Measurements from ENCODE around the gene SFTA2.
"Not testable (repeated sequence)": the region's sequence is repeated elsewhere in the genome, so short reads cannot be mapped to it uniquely, and the experiment has no call there.

The SFTA2 gene

DNA sequence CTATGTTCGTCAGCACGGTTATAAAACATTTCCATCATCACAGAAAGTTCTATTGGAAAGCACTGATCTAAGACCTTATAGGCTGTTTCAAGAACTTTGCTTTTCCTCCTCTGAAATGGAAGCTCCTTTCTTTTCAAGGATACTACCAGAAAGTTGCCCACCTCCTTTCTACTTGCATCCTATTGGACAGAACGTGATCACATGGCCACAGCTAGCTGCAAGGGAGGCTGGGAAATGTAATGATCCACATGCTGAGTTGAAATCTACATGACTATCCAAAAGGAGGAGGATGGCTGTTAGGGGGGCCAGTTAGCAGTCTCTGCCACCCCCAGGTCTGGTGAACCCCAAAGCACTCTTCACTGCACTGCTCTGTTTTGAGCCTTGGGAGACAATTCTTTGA lies 3.3 kb downstream of the SFTA2 start:
- Mint-ChIP-seq H3K27me3 (no peaks in the 10 kb centered on the region), H3K27ac (no peak overlapping the region), H3K4me3 (no peak overlapping the region), H3K36me3 (peaks cover 13% of the 10 kb centered on the region), H3K9me3 (no peaks in the 10 kb centered on the region), H3K4me1 (no peaks in the 10 kb centered on the region)

- not testable (repeated sequence) for H3K27ac Mint-ChIP-seq, H3K9me3 Mint-ChIP-seq, H3K4me3 Mint-ChIP-seq, H3K27me3 Mint-ChIP-seq, H3K4me1 Mint-ChIP-seq
- peaks cover 15% of the 10 kb centered on the region for H3K36me3 Mint-ChIP-seq
Measured at GRCh38 chr6:30927080-30927479, 4.9 kb downstream of the SFTA2 start.

DNA sequence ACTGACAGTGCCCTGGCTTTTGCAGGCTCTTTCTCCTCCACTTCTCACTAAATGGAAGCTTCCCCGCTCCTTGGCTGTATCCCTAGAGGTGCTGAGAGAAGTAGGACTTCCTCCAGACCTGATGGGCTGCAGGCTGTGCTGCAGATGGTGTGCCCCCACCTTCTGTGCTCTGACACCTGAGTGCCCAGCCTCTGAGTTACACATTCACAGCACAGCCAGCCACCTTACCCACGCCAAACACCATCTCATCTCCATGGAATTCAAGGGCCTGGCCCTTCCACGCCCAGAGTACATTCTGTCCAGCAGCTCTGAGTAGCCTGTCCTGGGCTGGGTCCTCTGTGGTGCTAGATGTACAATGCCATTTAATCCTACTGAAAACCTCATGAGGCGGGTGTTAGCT lies 5.3 kb downstream of the SFTA2 start:
- Mint-ChIP-seq H3K27me3 (no peaks in the 10 kb centered on the region), H3K4me3 (no peak overlapping the region), H3K9me3 (no peaks in the 10 kb centered on the region), H3K36me3 (peaks cover 15% of the 10 kb centered on the region), H3K4me1 (no peaks in the 10 kb centered on the region), H3K27ac (no peak overlapping the region)

DNA sequence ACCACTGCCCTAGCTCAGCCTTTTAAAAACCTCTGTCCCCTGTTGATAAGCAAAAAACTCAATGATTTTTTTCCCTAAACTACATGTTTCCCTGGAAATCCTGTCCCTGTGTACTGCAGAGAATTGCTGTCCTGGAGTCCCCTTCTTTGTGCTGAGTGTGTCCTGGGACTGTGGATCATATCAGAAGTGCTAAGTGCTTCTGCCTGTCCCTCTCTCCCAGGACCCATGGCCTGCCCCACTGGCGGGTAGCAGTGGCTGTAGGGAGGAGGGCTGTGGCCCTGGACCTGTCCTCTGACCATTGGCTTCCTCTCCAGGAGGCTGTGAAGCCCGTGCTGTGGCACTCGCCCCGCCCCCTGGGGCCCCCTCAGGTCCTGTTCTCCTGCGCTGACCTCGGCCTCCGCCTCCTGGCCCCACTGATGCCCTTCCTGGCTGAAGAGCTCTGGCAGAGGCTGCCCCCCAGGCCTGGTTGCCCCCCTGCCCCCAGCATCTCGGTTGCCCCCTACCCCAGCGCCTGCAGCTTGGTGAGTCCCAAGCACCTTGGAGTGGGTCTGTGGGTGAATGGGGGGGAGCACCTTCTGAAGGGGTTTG lies 7.8 kb downstream of the SFTA2 start:
- H3K27me3 Mint-ChIP-seq, H3K27ac Mint-ChIP-seq, H3K4me1 Mint-ChIP-seq, H3K9me3 Mint-ChIP-seq, H3K4me3 Mint-ChIP-seq: not testable (repeated sequence)
- H3K36me3 Mint-ChIP-seq: peaks cover 20% of the 10 kb centered on the region

DNA sequence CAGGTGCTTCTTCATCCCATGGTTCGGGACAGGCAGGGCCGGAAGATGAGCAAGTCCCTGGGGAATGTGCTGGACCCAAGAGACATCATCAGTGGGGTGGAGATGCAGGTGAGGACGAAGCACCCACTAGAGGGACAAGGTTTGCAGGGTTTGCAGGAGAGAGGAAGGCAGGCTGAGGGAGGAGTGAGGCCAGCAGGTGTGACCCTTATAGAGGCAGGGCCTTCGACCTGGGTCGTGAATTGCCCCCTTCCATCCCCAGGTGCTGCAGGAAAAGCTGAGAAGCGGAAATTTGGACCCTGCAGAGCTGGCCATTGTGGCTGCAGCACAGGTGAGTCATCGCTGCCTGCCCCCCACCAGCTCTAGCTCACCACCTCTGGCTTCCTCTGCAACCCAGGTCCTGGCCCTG lies 9.5 kb downstream of the SFTA2 start:
- peaks cover 13% of the 10 kb centered on the region for H3K36me3 Mint-ChIP-seq
- no peaks in the 10 kb centered on the region for H3K27me3 Mint-ChIP-seq
- H3K4me1 Mint-ChIP-seq: no peaks in the 10 kb centered on the region
- no peak overlapping the region for H3K27ac Mint-ChIP-seq
- no peak overlapping the region for H3K4me3 Mint-ChIP-seq
- no peaks in the 10 kb centered on the region for H3K9me3 Mint-ChIP-seq

DNA sequence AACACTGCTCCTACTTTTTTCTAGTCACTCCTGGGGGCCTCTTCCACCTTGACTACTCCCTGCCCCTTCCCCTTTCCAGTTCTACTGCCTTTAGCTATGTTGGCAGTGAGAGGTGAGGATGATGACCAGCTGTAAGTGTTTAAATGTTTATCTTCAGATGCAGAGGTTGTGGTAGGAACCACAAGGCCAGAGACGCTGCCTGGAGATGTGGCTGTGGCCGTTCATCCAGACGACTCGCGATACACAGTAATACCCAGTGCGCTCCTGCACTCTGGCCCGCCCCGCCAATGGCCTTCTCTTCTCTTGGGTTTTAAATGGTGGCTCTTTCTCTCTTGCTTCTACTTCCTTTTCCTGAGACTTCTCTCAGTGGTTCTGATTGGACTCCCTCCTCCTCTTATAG lies 13.3 kb downstream of the SFTA2 start:
- Mint-ChIP-seq H3K27ac (no peak overlapping the region), H3K4me1 (peaks cover 24% of the 10 kb centered on the region), H3K36me3 (peaks cover 15% of the 10 kb centered on the region), H3K27me3 (no peaks in the 10 kb centered on the region), H3K4me3 (no peak overlapping the region), H3K9me3 (no peaks in the 10 kb centered on the region)

- H3K27ac Mint-ChIP-seq: no peak overlapping the region
- H3K9me3 Mint-ChIP-seq: no peaks in the 10 kb centered on the region
- H3K4me3 Mint-ChIP-seq: no peak overlapping the region
- peaks cover 16% of the 10 kb centered on the region for H3K36me3 Mint-ChIP-seq
- peaks cover 30% of the 10 kb centered on the region for H3K4me1 Mint-ChIP-seq
- H3K27me3 Mint-ChIP-seq: no peaks in the 10 kb centered on the region
Measured at GRCh38 chr6:30917487-30917886, 14.5 kb downstream of the SFTA2 start.

DNA sequence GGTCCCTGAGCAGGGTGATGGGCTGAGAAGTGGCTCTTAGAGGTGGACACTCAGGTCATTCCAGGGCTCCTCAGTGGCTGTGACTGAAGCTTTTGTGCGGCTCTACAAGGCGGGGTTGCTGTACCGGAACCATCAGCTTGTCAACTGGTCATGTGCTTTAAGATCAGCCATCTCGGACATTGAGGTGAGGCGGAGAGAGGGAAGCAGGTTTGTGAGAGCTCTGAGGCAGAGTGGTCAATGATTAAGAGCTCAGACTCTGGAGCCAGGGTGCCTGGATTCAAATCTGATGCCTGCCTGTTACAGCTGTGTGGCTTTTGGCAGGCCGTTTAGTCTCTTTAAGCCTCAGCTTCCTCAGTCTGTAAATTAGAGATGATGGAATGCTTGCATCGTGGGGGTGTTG lies 14.9 kb downstream of the SFTA2 start:
- Mint-ChIP-seq H3K4me3 (no peak overlapping the region), H3K9me3 (no peaks in the 10 kb centered on the region), H3K27ac (no peak overlapping the region), H3K4me1 (peaks cover 34% of the 10 kb centered on the region), H3K36me3 (peaks cover 19% of the 10 kb centered on the region), H3K27me3 (no peaks in the 10 kb centered on the region)

GRCh38 chr6:30915591-30915946 lies 16.4 kb downstream of the SFTA2 start:
- Mint-ChIP-seq H3K36me3 (peaks cover 27% of the 10 kb centered on the region), H3K4me3 (peak overlapping the region; percentile 88), H3K27ac (no peak overlapping the region), H3K9me3 (no peaks in the 10 kb centered on the region), H3K4me1 (peaks cover 42% of the 10 kb centered on the region), H3K27me3 (no peaks in the 10 kb centered on the region)

GRCh38 chr6:30914854-30915590 lies 16.9 kb downstream of the SFTA2 start:
- peaks cover 42% of the 10 kb centered on the region for H3K4me1 Mint-ChIP-seq
- H3K27ac Mint-ChIP-seq: peak overlapping the region; percentile 97
- no peaks in the 10 kb centered on the region for H3K9me3 Mint-ChIP-seq
- peaks cover 26% of the 10 kb centered on the region for H3K36me3 Mint-ChIP-seq
- peak overlapping the region; percentile 88 for H3K4me3 Mint-ChIP-seq
- no peaks in the 10 kb centered on the region for H3K27me3 Mint-ChIP-seq

- H3K27ac Mint-ChIP-seq: peak within 1 kb of the TSS; percentile 97
- H3K36me3 Mint-ChIP-seq: peaks cover 22% of the 10 kb centered on the region
- no peaks in the 10 kb centered on the region for H3K27me3 Mint-ChIP-seq
- H3K9me3 Mint-ChIP-seq: no peaks in the 10 kb centered on the region
- peaks cover 44% of the 10 kb centered on the region for H3K4me1 Mint-ChIP-seq
- H3K4me3 Mint-ChIP-seq: peak within 1 kb of the TSS; percentile 88
Measured at GRCh38 chr6:30914076-30914853, 17.7 kb downstream of the SFTA2 start, which contains the start of gene VARS2. Gene VARS2 (plus strand): TSS chr6:30914238. CDS start chr6:30914837, 599 bp downstream.

DNA sequence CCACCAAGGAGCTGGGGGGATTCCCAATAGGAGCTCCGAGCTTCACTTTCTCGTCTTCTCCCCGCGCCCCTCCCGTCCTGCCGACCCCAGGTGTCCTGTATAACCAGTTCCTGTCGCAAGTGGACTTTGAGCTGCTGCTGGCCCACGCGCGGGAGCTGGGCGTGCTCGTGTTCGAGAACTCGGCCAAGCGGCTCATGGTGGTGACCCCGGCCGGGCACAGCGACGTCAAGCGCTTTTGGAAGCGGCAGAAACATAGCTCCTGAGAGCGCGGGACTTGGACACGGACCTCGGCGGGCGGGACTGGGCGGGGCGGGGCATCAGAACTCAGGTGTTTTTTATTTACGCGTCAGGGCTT lies 18.3 kb downstream of the SFTA2 start:
- peak overlapping the region; percentile 88 for H3K4me3 Mint-ChIP-seq
- H3K27ac Mint-ChIP-seq: peak overlapping the region; percentile 35
- H3K9me3 Mint-ChIP-seq: no peaks in the 10 kb centered on the region
- H3K4me1 Mint-ChIP-seq: peaks cover 49% of the 10 kb centered on the region
- H3K36me3 Mint-ChIP-seq: peaks cover 22% of the 10 kb centered on the region
- no peaks in the 10 kb centered on the region for H3K27me3 Mint-ChIP-seq

- Mint-ChIP-seq H3K4me3 (peak overlapping the region; percentile 88), H3K27me3 (no peaks in the 10 kb centered on the region), H3K36me3 (peaks cover 20% of the 10 kb centered on the region), H3K9me3 (no peaks in the 10 kb centered on the region), H3K4me1 (peaks cover 57% of the 10 kb centered on the region), H3K27ac (no peak overlapping the region)
Measured at GRCh38 chr6:30912746-30913520, 19.0 kb downstream of the SFTA2 start.

- peaks cover 48% of the 10 kb centered on the region for H3K4me1 Mint-ChIP-seq
Measured at GRCh38 chr6:30910473-30910872, 21.5 kb downstream of the SFTA2 start.

GRCh38 chr6:30908700-30909099 lies 23.3 kb downstream of the SFTA2 start:
- H3K36me3 Mint-ChIP-seq: peaks cover 13% of the 10 kb centered on the region
- H3K27ac Mint-ChIP-seq: peak overlapping the region; percentile 76
- H3K9me3 Mint-ChIP-seq: no peaks in the 10 kb centered on the region
- H3K27me3 Mint-ChIP-seq: no peaks in the 10 kb centered on the region
- peak overlapping the region; percentile 100 for H3K4me3 Mint-ChIP-seq
- H3K4me1 Mint-ChIP-seq: peaks cover 40% of the 10 kb centered on the region

More at GRCh38 chr6:30910473-30910872, 21.5 kb downstream of the SFTA2 start:
- not testable (repeated sequence) for H3K4me3 Mint-ChIP-seq, H3K9me3 Mint-ChIP-seq, H3K27me3 Mint-ChIP-seq, H3K27ac Mint-ChIP-seq
- peaks cover 14% of the 10 kb centered on the region for H3K36me3 Mint-ChIP-seq

Data from activated naive CD4-positive, alpha-beta T cell treated with anti-CD3 and anti-CD28 coated beads, Interleukin-2, amount 50 U/mL, for 24 hours (primary cell).